K562 (cell line): ENCODE measurements around the gene NUMB. TPM values are rescaled to one million over a fixed set of nuclear protein-coding genes. Genes with fewer than 3 reads are reported as not detected.

ENCODE experiments used
- EGR1 ChIP-seq: fragments of 450-650 bp; conservative IDR thresholded peaks from 2 replicates; pipeline ENCODE4 v1.6.1; 2017; ENCODE audit warnings: mild to moderate bottlenecking
- FOS ChIP-seq: IDR thresholded peaks from 3 replicates; pipeline ENCODE4 v1.6.1; 2011; ENCODE audit not compliant: insufficient read length; ENCODE audit errors: extremely low read depth
- FOXJ2 ChIP-seq: fragments of 200-800 bp; sonication (Bioruptor generic); IDR thresholded peaks from 2 replicates; pipeline ENCODE4 v1.6.1; 2016; ENCODE audit warnings: missing genetic modification characterization, missing compliant biosample characterization
- HMBOX1 ChIP-seq: sonication (generic); IDR thresholded peaks from 2 replicates; pipeline ENCODE4 v1.6.1; 2016
- L3MBTL2 ChIP-seq: fragments of 450-650 bp; IDR thresholded peaks from 2 replicates; pipeline ENCODE4 v1.6.1; 2016; ENCODE audit warnings: mild to moderate bottlenecking, moderate library complexity
- NEUROD1 ChIP-seq: fragments of 150-350 bp; IDR thresholded peaks from 2 replicates; pipeline ENCODE4 v1.6.1; 2014; ENCODE audit warnings: borderline replicate concordance, low read length, low read depth; ENCODE audit not compliant: partially characterized antibody
- NRF1 ChIP-seq, 2 experiments: fragments of 450-650 bp; IDR thresholded peaks in 1 of 2; conservative IDR thresholded peaks in 1 of 2; 2 replicates each; pipeline ENCODE4 v1.6.1; 2014; ENCODE audit warnings: mild to moderate bottlenecking in 2 of 2
- POLR2B ChIP-seq: fragments of 450-650 bp; IDR thresholded peaks from 2 replicates; pipeline ENCODE4 v1.6.1; 2018; ENCODE audit warnings: low read depth; ENCODE audit not compliant: partially characterized antibody
- RCOR1 ChIP-seq, 2 experiments: IDR thresholded peaks; 2 replicates each; pipeline ENCODE4 v1.6.1; 2012; ENCODE audit warnings: low read depth in 2 of 2, low read length in 2 of 2, borderline replicate concordance in 1 of 2, improper control_type of control experiment in 1 of 2
- SIN3A ChIP-seq, 2 experiments: fragments of 150-350 bp in 1 of 2; IDR thresholded peaks; 2 replicates each; pipeline ENCODE4 v1.6.1; 2011 to 2016; ENCODE audit warnings: borderline replicate concordance in 2 of 2, low read depth in 2 of 2, low read length in 2 of 2, mild to moderate bottlenecking in 2 of 2, moderate library complexity in 2 of 2; ENCODE audit not compliant: control insufficient read depth in 1 of 2
- SP2 ChIP-seq: IDR thresholded peaks from 2 replicates; pipeline ENCODE4 v1.6.1; 2011; ENCODE audit warnings: mild to moderate bottlenecking, low read depth, low read length, moderate library complexity; ENCODE audit not compliant: poor library complexity, severe bottlenecking; ENCODE audit errors: extremely low read depth
- STAT5A ChIP-seq: IDR thresholded peaks from 2 replicates; pipeline ENCODE4 v1.6.1; 2012; ENCODE audit warnings: low read length, inconsistent platforms, borderline replicate concordance
- SUPT5H ChIP-seq: fragments of 450-650 bp; IDR thresholded peaks from 2 replicates; pipeline ENCODE4 v1.6.1; 2016
- TBL1XR1 ChIP-seq, 2 experiments: IDR thresholded peaks; 2 replicates each; pipeline ENCODE4 v1.6.1; 2012; ENCODE audit warnings: improper control_type of control experiment in 2 of 2, low read length in 2 of 2, mild to moderate bottlenecking in 1 of 2
- ZFX ChIP-seq: sonication (generic); formaldehyde crosslinking; IDR thresholded peaks from 2 replicates; pipeline ENCODE4 v1.8.0; 2022; ENCODE audit warnings: mild to moderate bottlenecking, missing genetic modification reagents, moderate library complexity
- polyA plus RNA-seq, 8 experiments: library from polyadenylated mRNA; depleted of rRNA in 4 of 8; stranded (reverse) in 5 of 8; unstranded in 3 of 8; fragments of >200 nt; fragmentation: Nextera tagmentation in 2 of 8; fragmentation: Illumina TruSeq in 1 of 8; extraction: Ambion mirVana in 2 of 8; extraction: Trizol in 1 of 8; gene quantifications; 2 replicates each; pipeline versions ENCODE4 v1.2.1 to v1.2.3, GENCODE V29; 2011 to 2014; ENCODE audit warnings: inconsistent platforms in 1 of 8, missing spikeins in 1 of 8
- total RNA-seq, 7 experiments: library from RNA; depleted of rRNA in 6 of 7; stranded (reverse); fragments of >200 nt in 6 of 7; fragmentation: Illumina TruSeq in 2 of 7; extraction: Trizol in 2 of 7; gene quantifications; 2 replicates each; pipeline versions ENCODE4 v1.2.1 to v1.2.3, GENCODE V29; 2011 to 2021; ENCODE audit warnings: low replicate concordance in 1 of 7
- TF ChIP-seq, protein P1 (sequence below), 2 experiments: fragments of 450-650 bp; conservative IDR thresholded peaks; 2 replicates each; pipeline ENCODE4 v1.6.1; 2017; ENCODE audit warnings: mild to moderate bottlenecking in 2 of 2, moderate library complexity in 2 of 2
- TF ChIP-seq, protein P2 (sequence below), 3 experiments: IDR thresholded peaks in 2 of 3; conservative IDR thresholded peaks in 1 of 3; 2 replicates each; pipeline ENCODE4 v1.5.1; 2011 to 2012; ENCODE audit warnings: low read length in 3 of 3, mild to moderate bottlenecking in 3 of 3, control low read depth in 2 of 3, improper control_type of control experiment in 1 of 3, inconsistent platforms in 1 of 3, low read depth in 1 of 3, mixed read lengths in 1 of 3, moderate library complexity in 1 of 3; ENCODE audit not compliant: insufficient read depth in 2 of 3
- TF ChIP-seq, protein P3 (sequence below): sonication (generic); formaldehyde crosslinking; IDR thresholded peaks from 2 replicates; pipeline ENCODE4 v1.8.0; 2023; ENCODE audit warnings: mild to moderate bottlenecking, missing genetic modification reagents

Gene NUMB
- total and polyA plus RNA-seq, 9 of the 15 experiments (the other 6 are each of a cell fraction or from before 2014, with no cell fraction given) = 13.5 to 54.0 (median 32.3) TPM

- TF ChIP-seq, protein P1, sequence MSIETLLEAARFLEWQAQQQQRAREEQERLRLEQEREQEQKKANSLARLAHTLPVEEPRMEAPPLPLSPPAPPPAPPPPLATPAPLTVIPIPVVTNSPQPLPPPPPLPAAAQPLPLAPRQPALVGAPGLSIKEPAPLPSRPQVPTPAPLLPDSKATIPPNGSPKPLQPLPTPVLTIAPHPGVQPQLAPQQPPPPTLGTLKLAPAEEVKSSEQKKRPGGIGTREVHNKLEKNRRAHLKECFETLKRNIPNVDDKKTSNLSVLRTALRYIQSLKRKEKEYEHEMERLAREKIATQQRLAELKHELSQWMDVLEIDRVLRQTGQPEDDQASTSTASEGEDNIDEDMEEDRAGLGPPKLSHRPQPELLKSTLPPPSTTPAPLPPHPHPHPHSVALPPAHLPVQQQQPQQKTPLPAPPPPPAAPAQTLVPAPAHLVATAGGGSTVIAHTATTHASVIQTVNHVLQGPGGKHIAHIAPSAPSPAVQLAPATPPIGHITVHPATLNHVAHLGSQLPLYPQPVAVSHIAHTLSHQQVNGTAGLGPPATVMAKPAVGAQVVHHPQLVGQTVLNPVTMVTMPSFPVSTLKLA (conservative IDR thresholded peaks at IDR 0.05) = peak in 1 of 2 experiments; percentile 47; a peak in 1 of 4 replicates
- TF ChIP-seq ZFX (CRISPR knock-in tag) = peak; percentile 39; the same call in 1 of the 2 replicates
- peak; percentile 78 for TF ChIP-seq SUPT5H
- TF ChIP-seq POLR2B = peak; percentile 56
- peak in 1 of 2 experiments; percentile 49; a peak in 1 of 4 replicates for TF ChIP-seq TBL1XR1 (IDR thresholded peaks at IDR 0.05; ENCODE audit: low read length in 2 of 2)
- TF ChIP-seq STAT5A = no peak
- 0 out of 2 replicates have a peak, but pooled peaks have one; percentile 13 for TF ChIP-seq FOXJ2 (tag)
- peak; percentile 89 to 91 for TF ChIP-seq NRF1 (conservative IDR thresholded peaks at IDR 0.05 in 1 of 2, IDR thresholded peaks at IDR 0.05 in 1 of 2)
- TF ChIP-seq HMBOX1 = peak; percentile 53; the same call in 1 of the 2 replicates
- peak; percentile 98 for TF ChIP-seq FOS
- TF ChIP-seq, protein P2, sequence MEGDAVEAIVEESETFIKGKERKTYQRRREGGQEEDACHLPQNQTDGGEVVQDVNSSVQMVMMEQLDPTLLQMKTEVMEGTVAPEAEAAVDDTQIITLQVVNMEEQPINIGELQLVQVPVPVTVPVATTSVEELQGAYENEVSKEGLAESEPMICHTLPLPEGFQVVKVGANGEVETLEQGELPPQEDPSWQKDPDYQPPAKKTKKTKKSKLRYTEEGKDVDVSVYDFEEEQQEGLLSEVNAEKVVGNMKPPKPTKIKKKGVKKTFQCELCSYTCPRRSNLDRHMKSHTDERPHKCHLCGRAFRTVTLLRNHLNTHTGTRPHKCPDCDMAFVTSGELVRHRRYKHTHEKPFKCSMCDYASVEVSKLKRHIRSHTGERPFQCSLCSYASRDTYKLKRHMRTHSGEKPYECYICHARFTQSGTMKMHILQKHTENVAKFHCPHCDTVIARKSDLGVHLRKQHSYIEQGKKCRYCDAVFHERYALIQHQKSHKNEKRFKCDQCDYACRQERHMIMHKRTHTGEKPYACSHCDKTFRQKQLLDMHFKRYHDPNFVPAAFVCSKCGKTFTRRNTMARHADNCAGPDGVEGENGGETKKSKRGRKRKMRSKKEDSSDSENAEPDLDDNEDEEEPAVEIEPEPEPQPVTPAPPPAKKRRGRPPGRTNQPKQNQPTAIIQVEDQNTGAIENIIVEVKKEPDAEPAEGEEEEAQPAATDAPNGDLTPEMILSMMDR (IDR thresholded peaks at IDR 0.05 in 2 of 3, conservative IDR thresholded peaks at IDR 0.05 in 1 of 3; ENCODE audit: insufficient read depth in 2 of 3, low read depth in 1 of 3, low read length in 3 of 3) = 0 out of 6 replicates have a peak, but pooled peaks of 2 of the 3 experiments have one; percentile 1 to 4
- TF ChIP-seq EGR1 = peak; percentile 82
- TF ChIP-seq NEUROD1 = peak; percentile 94
- TF ChIP-seq L3MBTL2 = no peak
- TF ChIP-seq, protein P3, sequence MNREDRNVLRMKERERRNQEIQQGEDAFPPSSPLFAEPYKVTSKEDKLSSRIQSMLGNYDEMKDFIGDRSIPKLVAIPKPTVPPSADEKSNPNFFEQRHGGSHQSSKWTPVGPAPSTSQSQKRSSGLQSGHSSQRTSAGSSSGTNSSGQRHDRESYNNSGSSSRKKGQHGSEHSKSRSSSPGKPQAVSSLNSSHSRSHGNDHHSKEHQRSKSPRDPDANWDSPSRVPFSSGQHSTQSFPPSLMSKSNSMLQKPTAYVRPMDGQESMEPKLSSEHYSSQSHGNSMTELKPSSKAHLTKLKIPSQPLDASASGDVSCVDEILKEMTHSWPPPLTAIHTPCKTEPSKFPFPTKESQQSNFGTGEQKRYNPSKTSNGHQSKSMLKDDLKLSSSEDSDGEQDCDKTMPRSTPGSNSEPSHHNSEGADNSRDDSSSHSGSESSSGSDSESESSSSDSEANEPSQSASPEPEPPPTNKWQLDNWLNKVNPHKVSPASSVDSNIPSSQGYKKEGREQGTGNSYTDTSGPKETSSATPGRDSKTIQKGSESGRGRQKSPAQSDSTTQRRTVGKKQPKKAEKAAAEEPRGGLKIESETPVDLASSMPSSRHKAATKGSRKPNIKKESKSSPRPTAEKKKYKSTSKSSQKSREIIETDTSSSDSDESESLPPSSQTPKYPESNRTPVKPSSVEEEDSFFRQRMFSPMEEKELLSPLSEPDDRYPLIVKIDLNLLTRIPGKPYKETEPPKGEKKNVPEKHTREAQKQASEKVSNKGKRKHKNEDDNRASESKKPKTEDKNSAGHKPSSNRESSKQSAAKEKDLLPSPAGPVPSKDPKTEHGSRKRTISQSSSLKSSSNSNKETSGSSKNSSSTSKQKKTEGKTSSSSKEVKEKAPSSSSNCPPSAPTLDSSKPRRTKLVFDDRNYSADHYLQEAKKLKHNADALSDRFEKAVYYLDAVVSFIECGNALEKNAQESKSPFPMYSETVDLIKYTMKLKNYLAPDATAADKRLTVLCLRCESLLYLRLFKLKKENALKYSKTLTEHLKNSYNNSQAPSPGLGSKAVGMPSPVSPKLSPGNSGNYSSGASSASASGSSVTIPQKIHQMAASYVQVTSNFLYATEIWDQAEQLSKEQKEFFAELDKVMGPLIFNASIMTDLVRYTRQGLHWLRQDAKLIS (CRISPR knock-in tag) = 0 out of 2 replicates have a peak, but pooled peaks have one; percentile 51
- peak in 1 of 2 experiments; percentile 73; a peak in 2 of 4 replicates for TF ChIP-seq SIN3A (IDR thresholded peaks at IDR 0.05; ENCODE audit: borderline replicate concordance in 2 of 2, control insufficient read depth in 1 of 2, low read depth in 2 of 2, low read length in 2 of 2)
- peak in 1 of 2 experiments; percentile 17; a peak in 1 of 4 replicates for TF ChIP-seq RCOR1 (IDR thresholded peaks at IDR 0.05; ENCODE audit: borderline replicate concordance in 1 of 2, low read depth in 2 of 2, low read length in 2 of 2)
- peak; percentile 71 for TF ChIP-seq SP2
Measured at GRCh38 chr14:73458183-73458976, at the start of gene NUMB (continued).
